Caco-2 (cell line): Measurements from ENCODE around the gene COL19A1. TPM values are rescaled to one million over a fixed set of nuclear protein-coding genes. Genes with fewer than 3 reads are reported as not detected.

ENCODE experiments used
- BruUV-seq: library from RNA; stranded (reverse); fragments of 400-500 nt; replicated peaks from 2 replicates; lab custom pipeline; 2021; lab: Mats Ljungman, UMichigan
- CTCF ChIA-PET: fragments of 300-600 bp; sonication (Branson Sonifier 250); formaldehyde crosslinking; loops from one replicate; lab custom pipeline; 2022; ENCODE audit warnings: antibody characterized with exemption; lab: Charles Lee
- POLR2A ChIA-PET: fragments of 300-600 bp; sonication (Branson Sonifier 250); formaldehyde crosslinking; loops from one replicate; lab custom pipeline; 2022; ENCODE audit warnings: antibody characterized with exemption; lab: Charles Lee
- DNase-seq, 2 experiments: peaks; one replicate each; pipeline versions ENCODE4 v3.0.0 to v3.0.0-alpha.2; 2020 to 2022
- H3K27me3 ChIP-seq: replicated peaks from 2 replicates; pipeline ENCODE4 v1.6.0; 2011; ENCODE audit warnings: low read length; ENCODE audit not compliant: control insufficient read depth, insufficient read depth
- H3K36me3 ChIP-seq: 2 replicates; pipeline ENCODE4 v1.5.1; 2011; ENCODE audit warnings: low read length; ENCODE audit not compliant: control insufficient read depth, insufficient read depth
- H3K4me1 ChIP-seq: fragments of 250-450 bp; sonication (Bioruptor Pico); 2 replicates; pipeline ENCODE4 v1.5.1; 2020; ENCODE audit warnings: mild to moderate bottlenecking
- H3K4me3 ChIP-seq: 2 replicates; pipeline ENCODE4 v1.5.1; 2011; ENCODE audit warnings: low read depth, mild to moderate bottlenecking, control low read depth, low read length
- H3K9me3 ChIP-seq: fragments of 250-450 bp; sonication (Bioruptor Pico); 2 replicates; pipeline ENCODE4 v1.5.1; 2020; ENCODE audit warnings: mild to moderate bottlenecking, moderate library complexity
- H3K27ac Mint-ChIP-seq: one replicate; pipeline ENCODE4 v1.8.0; 2022; ENCODE audit warnings: mixed read lengths; ENCODE audit not compliant: unreplicated experiment
- H3K27me3 Mint-ChIP-seq: one replicate; pipeline ENCODE4 v1.8.0; 2022; ENCODE audit warnings: mixed read lengths; ENCODE audit not compliant: insufficient read depth, unreplicated experiment
- H3K36me3 Mint-ChIP-seq: one replicate; pipeline ENCODE4 v1.8.0; 2022; ENCODE audit warnings: mild to moderate bottlenecking, mixed read lengths; ENCODE audit not compliant: insufficient read depth, unreplicated experiment
- H3K4me1 Mint-ChIP-seq: one replicate; pipeline ENCODE4 v1.8.0; 2022; ENCODE audit warnings: low read depth, mixed read lengths; ENCODE audit not compliant: unreplicated experiment
- H3K4me3 Mint-ChIP-seq: one replicate; pipeline ENCODE4 v1.8.0; 2022; ENCODE audit warnings: mild to moderate bottlenecking, moderate library complexity, mixed read lengths; ENCODE audit not compliant: unreplicated experiment
- H3K9me3 Mint-ChIP-seq: one replicate; pipeline ENCODE4 v1.8.0; 2022; ENCODE audit warnings: mixed read lengths; ENCODE audit not compliant: unreplicated experiment
- CTCF ChIP-seq, 2 experiments: fragments of 200-600 bp in 1 of 2; IDR thresholded peaks; 1 replicate in 1 of 2; 2 replicates in 1 of 2; pipeline versions ENCODE4 v1.5.1 to v1.8.0; 2011 to 2022; ENCODE audit warnings: antibody characterized with exemption in 1 of 2, control low read depth in 1 of 2, inconsistent platforms in 1 of 2, low read depth in 1 of 2, low read length in 1 of 2, mild to moderate bottlenecking in 1 of 2, moderate library complexity in 1 of 2; ENCODE audit not compliant: insufficient read depth in 1 of 2, severe bottlenecking in 1 of 2, unreplicated experiment in 1 of 2
- intact Hi-C: fragments of 100-400 bp; cut with micrococcal nuclease; formaldehyde crosslinking; loops from one replicate; pipeline ENCODE4 v1.10.0; 2022; ENCODE audit not compliant: unreplicated experiment
- total RNA-seq: library from RNA; stranded (reverse); gene quantifications from 2 replicates; pipeline ENCODE4 v1.2.3, GENCODE V29; 2022

COL19A1 gene
- total RNA-seq, 1 experiment from 2014 or later = not detected

DNA sequence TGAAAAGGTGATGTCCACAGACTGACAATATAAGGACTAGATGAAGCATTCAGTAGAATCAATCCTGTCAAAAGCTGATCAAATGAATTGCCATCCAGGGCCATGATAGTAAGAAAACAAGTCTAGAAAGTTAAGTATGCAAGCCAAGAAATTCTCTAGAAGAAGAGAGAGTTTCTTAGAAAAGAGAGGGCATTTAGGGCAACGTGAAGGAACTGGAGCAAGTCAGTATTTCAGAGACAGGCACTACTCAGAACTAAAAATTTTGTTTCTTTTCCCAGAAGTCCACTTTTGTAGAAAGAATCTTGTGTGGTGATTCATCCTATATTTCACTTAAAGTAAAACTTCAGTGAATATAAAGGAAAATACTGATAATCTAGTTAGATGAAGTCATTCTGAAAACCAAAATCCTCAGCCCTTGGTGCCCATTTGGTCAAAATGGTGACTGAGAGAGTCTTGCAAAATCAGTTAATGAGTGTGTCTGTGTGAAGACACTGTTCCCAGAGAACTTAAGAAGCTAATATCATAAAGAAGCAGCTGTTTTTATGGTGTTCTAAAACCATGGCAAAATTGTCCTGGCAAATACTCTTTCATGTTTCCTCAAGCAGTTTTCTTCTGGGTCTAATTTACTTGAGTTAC lies 82.2 kb downstream of the COL19A1 start:
- Histone ChIP-seq H3K9me3 (no peaks in the 10 kb centered on the region), H3K4me3 (no peak overlapping the region), H3K36me3 (no peaks in the 10 kb centered on the region), H3K27me3 (no peaks in the 10 kb centered on the region), H3K4me1 (no peaks in the 10 kb centered on the region)
- intact Hi-C loops = no loop called here
- H3K27ac Mint-ChIP-seq = no peak overlapping the region
- no peaks in the 10 kb centered on the region for H3K27me3 Mint-ChIP-seq
- ChIA-PET CTCF (no interaction called here), POLR2A (no interaction called here)
- no peaks in the 10 kb centered on the region for H3K4me1 Mint-ChIP-seq
- BruUV-seq = no TSS peak
- H3K9me3 Mint-ChIP-seq = no peaks in the 10 kb centered on the region
- no peak for DNase-seq
- H3K4me3 Mint-ChIP-seq = no peak overlapping the region
- H3K36me3 Mint-ChIP-seq = no peaks in the 10 kb centered on the region
- no peak for TF ChIP-seq CTCF (IDR thresholded peaks at IDR 0.05; ENCODE audit: insufficient read depth in 1 of 2, low read depth in 1 of 2, low read length in 1 of 2, severe bottlenecking in 1 of 2, unreplicated experiment in 1 of 2)

GRCh38 chr6:69953491-69953890 lies 87.1 kb downstream of the COL19A1 start:
- H3K9me3 Mint-ChIP-seq = no peaks in the 10 kb centered on the region
- CTCF ChIA-PET = no interaction called here
- no peak overlapping the region for H3K4me3 Mint-ChIP-seq
- BruUV-seq = no TSS peak
- intact Hi-C loops = no loop called here
- DNase-seq = no peak
- POLR2A ChIA-PET = no interaction called here
- no peaks in the 10 kb centered on the region for H3K9me3 ChIP-seq
- no peak overlapping the region for H3K27ac Mint-ChIP-seq
- no peaks in the 10 kb centered on the region for H3K36me3 ChIP-seq
- H3K4me1 ChIP-seq = no peaks in the 10 kb centered on the region
- H3K27me3 ChIP-seq = no peaks in the 10 kb centered on the region
- H3K4me1 Mint-ChIP-seq = no peaks in the 10 kb centered on the region
- TF ChIP-seq CTCF (IDR thresholded peaks at IDR 0.05; ENCODE audit: insufficient read depth in 1 of 2, low read depth in 1 of 2, low read length in 1 of 2, severe bottlenecking in 1 of 2, unreplicated experiment in 1 of 2) = no peak
- no peaks in the 10 kb centered on the region for H3K27me3 Mint-ChIP-seq
- no peak overlapping the region for H3K4me3 ChIP-seq
- no peaks in the 10 kb centered on the region for H3K36me3 Mint-ChIP-seq

DNA sequence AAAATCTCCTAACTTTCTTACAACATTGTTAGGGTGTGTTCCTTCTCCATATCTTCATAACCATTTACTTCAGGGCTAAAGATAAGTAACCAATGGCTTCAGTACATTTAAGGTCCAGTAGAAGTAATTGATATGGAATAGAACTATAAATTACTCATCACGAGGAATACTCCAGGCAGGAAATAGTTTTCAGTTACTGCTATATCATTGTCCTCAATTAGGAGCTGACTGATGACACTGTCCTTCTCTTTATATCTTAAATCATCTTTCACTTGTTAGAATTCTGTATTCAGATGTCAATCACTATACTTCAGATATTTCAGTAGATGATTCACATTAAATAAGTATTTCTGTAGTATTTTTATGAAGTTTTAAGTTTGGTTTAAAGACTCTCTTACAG lies 88.4 kb downstream of the COL19A1 start:
- H3K9me3 ChIP-seq = no peaks in the 10 kb centered on the region
- Mint-ChIP-seq H3K4me1 (no peaks in the 10 kb centered on the region), H3K4me3 (no peak overlapping the region), H3K27ac (no peak overlapping the region), H3K9me3 (no peaks in the 10 kb centered on the region), H3K27me3 (no peaks in the 10 kb centered on the region), H3K36me3 (no peaks in the 10 kb centered on the region)
- POLR2A ChIA-PET = no interaction called here
- H3K4me3 ChIP-seq = no peak overlapping the region
- intact Hi-C loops = no loop called here
- TF ChIP-seq CTCF (IDR thresholded peaks at IDR 0.05; ENCODE audit: insufficient read depth in 1 of 2, low read depth in 1 of 2, low read length in 1 of 2, severe bottlenecking in 1 of 2, unreplicated experiment in 1 of 2) = no peak
- BruUV-seq = no TSS peak
- no peaks in the 10 kb centered on the region for H3K27me3 ChIP-seq
- no peaks in the 10 kb centered on the region for H3K36me3 ChIP-seq
- DNase-seq = no peak
- CTCF ChIA-PET = no interaction called here
- H3K4me1 ChIP-seq = no peaks in the 10 kb centered on the region
